Neural cell (in vitro differentiated cells): Measurements from ENCODE around the gene H6PD. TPM values are rescaled to one million over a fixed set of nuclear protein-coding genes. Genes with fewer than 3 reads are reported as not detected.

Source experiments
- H2AFZ ChIP-seq: fragments of 200-600, 300-800 bp; sonication (generic), shearing (Covaris generic); 2 replicates; pipeline ENCODE4 v1.6.0; 2014; ENCODE audit warnings: low read depth, mild to moderate bottlenecking, antibody characterized with exemption, low read length, moderate library complexity
- H3F3A ChIP-seq: fragments of 200-600 bp; shearing (Covaris generic); 2 replicates; pipeline ENCODE4 v1.6.1; 2016; ENCODE audit warnings: mild to moderate bottlenecking, moderate library complexity, mixed read lengths, antibody characterized with exemption, low read length; ENCODE audit not compliant: insufficient read depth, poor library complexity, severe bottlenecking
- H3K27ac ChIP-seq: fragments of 200-600, 300-800 bp; sonication (generic), shearing (Covaris generic); 2 replicates; pipeline ENCODE4 v1.5.1; 2014; ENCODE audit warnings: mild to moderate bottlenecking, low read length, moderate library complexity
- H3K27me3 ChIP-seq: fragments of 300-800, 200-600 bp; sonication (generic), shearing (Covaris generic); 2 replicates; pipeline ENCODE4 v1.6.0; 2014; ENCODE audit warnings: mild to moderate bottlenecking, low read depth, low read length, moderate library complexity; ENCODE audit not compliant: insufficient read depth
- H3K36me3 ChIP-seq: fragments of 300-800, 200-600 bp; sonication (generic), shearing (Covaris generic); 2 replicates; pipeline ENCODE4 v1.5.1; 2014; ENCODE audit warnings: mild to moderate bottlenecking, antibody characterized with exemption, low read length, moderate library complexity; ENCODE audit not compliant: insufficient read depth
- H3K4me2 ChIP-seq: fragments of 300-800, 200-600 bp; sonication (generic), shearing (Covaris generic); 2 replicates; pipeline ENCODE4 v1.6.0; 2014; ENCODE audit warnings: mild to moderate bottlenecking, low read length
- H3K4me3 ChIP-seq: fragments of 300-800, 200-600 bp; sonication (generic), shearing (Covaris generic); 2 replicates; pipeline ENCODE4 v1.5.1; 2014; ENCODE audit warnings: mild to moderate bottlenecking, low read length, moderate library complexity
- H3K79me2 ChIP-seq: fragments of 200-600 bp; shearing (Covaris generic); replicated peaks from 2 replicates; pipeline ENCODE4 v1.6.0; 2014; ENCODE audit warnings: mild to moderate bottlenecking, low read length, moderate library complexity; ENCODE audit not compliant: insufficient read depth
- H3K9ac ChIP-seq: fragments of 300-800, 200-600 bp; sonication (generic), shearing (Covaris generic); 2 replicates; pipeline ENCODE4 v1.6.1; 2016; ENCODE audit warnings: mild to moderate bottlenecking, low read length, mixed read lengths
- H3K9me2 ChIP-seq: fragments of 200-600 bp; shearing (Covaris generic); 2 replicates; pipeline ENCODE4 v1.6.1; 2016; ENCODE audit warnings: mild to moderate bottlenecking, low read length, mixed read lengths; ENCODE audit not compliant: insufficient read depth
- H3K9me3 ChIP-seq: fragments of 200-600, 300-800 bp; sonication (generic), shearing (Covaris generic); 2 replicates; pipeline ENCODE4 v1.6.1; 2016; ENCODE audit warnings: mild to moderate bottlenecking, mixed run types, low read length, moderate library complexity, mixed read lengths
- H4K20me1 ChIP-seq: fragments of 200-600 bp; shearing (Covaris generic); 2 replicates; pipeline ENCODE4 v1.6.1; 2016; ENCODE audit warnings: mild to moderate bottlenecking, mixed run types; ENCODE audit not compliant: insufficient read depth
- EP300 ChIP-seq: fragments of 450-650 bp; conservative IDR thresholded peaks from 2 replicates; pipeline ENCODE4 v1.6.1; 2014; ENCODE audit warnings: antibody characterized with exemption, mild to moderate bottlenecking, moderate library complexity; ENCODE audit not compliant: poor library complexity, severe bottlenecking
- EZH2 ChIP-seq: fragments of 200-600, 300-800 bp; shearing (Covaris generic), sonication (generic); IDR thresholded peaks from 2 replicates; pipeline ENCODE4 v1.6.1; 2014; ENCODE audit warnings: antibody characterized with exemption, low read length, borderline replicate concordance, mild to moderate bottlenecking; ENCODE audit not compliant: insufficient read depth, poor library complexity, severe bottlenecking
- MXI1 ChIP-seq: fragments of 450-650 bp; conservative IDR thresholded peaks from 2 replicates; pipeline ENCODE4 v1.6.1; 2014; ENCODE audit warnings: antibody characterized with exemption, mild to moderate bottlenecking; ENCODE audit not compliant: poor library complexity, severe bottlenecking
- POLR2AphosphoS5 ChIP-seq: IDR thresholded peaks from 2 replicates; pipeline ENCODE4 v1.6.1; 2012
- RAD21 ChIP-seq: fragments of 450-650 bp; conservative IDR thresholded peaks from 2 replicates; pipeline ENCODE4 v1.6.1; 2014; ENCODE audit warnings: antibody characterized with exemption, mild to moderate bottlenecking, moderate library complexity
- REST ChIP-seq: IDR thresholded peaks from 2 replicates; pipeline ENCODE4 v1.6.1; 2012; ENCODE audit warnings: borderline replicate concordance
- SMC3 ChIP-seq: fragments of 450-650 bp; conservative IDR thresholded peaks from 2 replicates; pipeline ENCODE4 v1.6.1; 2014; ENCODE audit warnings: antibody characterized with exemption, mild to moderate bottlenecking, moderate library complexity; ENCODE audit not compliant: poor library complexity
- TAF1 ChIP-seq: IDR thresholded peaks from 2 replicates; pipeline ENCODE4 v1.6.1; 2012; ENCODE audit warnings: low read depth
- polyA plus RNA-seq: library from polyadenylated mRNA; depleted of rRNA; stranded (reverse); fragments of >200 nt; gene quantifications from 2 replicates; pipeline ENCODE4 v1.2.3, GENCODE V29; 2014
- TF ChIP-seq, protein P1 (sequence below): fragments of 450-650 bp; IDR thresholded peaks from 2 replicates; pipeline ENCODE4 v1.5.1; 2014; ENCODE audit warnings: antibody characterized with exemption, mild to moderate bottlenecking, moderate library complexity; ENCODE audit not compliant: poor library complexity, severe bottlenecking

Gene H6PD
- polyA plus RNA-seq, 1 donor from 2014 or later = 4.6 TPM

GRCh38 chr1:9192578-9193232 is 41.9 kb upstream of the H6PD start:
- no peaks in the 10 kb centered on the region for H3K9me2 ChIP-seq
- H3K4me2 ChIP-seq = no peak overlapping the region
- TF ChIP-seq MXI1 = no peak
- no peak for TF ChIP-seq TAF1
- no peak for TF ChIP-seq REST
- TF ChIP-seq, protein P1, sequence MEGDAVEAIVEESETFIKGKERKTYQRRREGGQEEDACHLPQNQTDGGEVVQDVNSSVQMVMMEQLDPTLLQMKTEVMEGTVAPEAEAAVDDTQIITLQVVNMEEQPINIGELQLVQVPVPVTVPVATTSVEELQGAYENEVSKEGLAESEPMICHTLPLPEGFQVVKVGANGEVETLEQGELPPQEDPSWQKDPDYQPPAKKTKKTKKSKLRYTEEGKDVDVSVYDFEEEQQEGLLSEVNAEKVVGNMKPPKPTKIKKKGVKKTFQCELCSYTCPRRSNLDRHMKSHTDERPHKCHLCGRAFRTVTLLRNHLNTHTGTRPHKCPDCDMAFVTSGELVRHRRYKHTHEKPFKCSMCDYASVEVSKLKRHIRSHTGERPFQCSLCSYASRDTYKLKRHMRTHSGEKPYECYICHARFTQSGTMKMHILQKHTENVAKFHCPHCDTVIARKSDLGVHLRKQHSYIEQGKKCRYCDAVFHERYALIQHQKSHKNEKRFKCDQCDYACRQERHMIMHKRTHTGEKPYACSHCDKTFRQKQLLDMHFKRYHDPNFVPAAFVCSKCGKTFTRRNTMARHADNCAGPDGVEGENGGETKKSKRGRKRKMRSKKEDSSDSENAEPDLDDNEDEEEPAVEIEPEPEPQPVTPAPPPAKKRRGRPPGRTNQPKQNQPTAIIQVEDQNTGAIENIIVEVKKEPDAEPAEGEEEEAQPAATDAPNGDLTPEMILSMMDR = no peak
- H2AFZ ChIP-seq = no peak overlapping the region
- H4K20me1 ChIP-seq = no peaks in the 10 kb centered on the region
- H3K27ac ChIP-seq = no peak overlapping the region
- no peaks in the 10 kb centered on the region for H3K9me3 ChIP-seq
- H3K79me2 ChIP-seq = no peaks in the 10 kb centered on the region
- H3K36me3 ChIP-seq = no peaks in the 10 kb centered on the region
- H3K27me3 ChIP-seq = peaks cover 11% of the 10 kb centered on the region
- H3K9ac ChIP-seq = no peak overlapping the region
- H3F3A ChIP-seq = no peaks in the 10 kb centered on the region
- H3K4me3 ChIP-seq = no peak overlapping the region

DNA sequence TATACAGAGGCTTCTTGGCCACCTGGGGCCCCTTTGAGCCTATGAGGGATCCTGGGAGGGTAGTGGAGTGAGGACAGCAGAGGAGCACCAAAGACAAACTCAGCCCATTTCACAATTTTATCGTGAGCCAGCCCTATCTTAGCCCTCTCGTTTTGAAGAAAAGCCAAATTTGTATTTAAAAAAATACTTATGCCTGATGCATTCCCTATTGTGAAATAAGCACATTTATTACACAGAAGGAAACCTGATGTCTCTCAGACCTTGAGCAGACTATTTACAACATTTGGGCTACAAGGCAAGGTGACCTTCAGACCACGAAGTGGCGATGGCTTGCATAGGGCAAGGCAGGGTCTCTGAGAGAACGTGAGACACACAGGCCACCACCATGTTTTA is 41.3 kb upstream of the H6PD start:
- no peak overlapping the region for H3K4me3 ChIP-seq

GRCh38 chr1:9194024-9194423 is 40.5 kb upstream of the H6PD start:
- Histone ChIP-seq H3K9ac (no peak overlapping the region), H3K9me2 (no peaks in the 10 kb centered on the region), H3K4me3 (no peak overlapping the region), H3K9me3 (no peaks in the 10 kb centered on the region), H3K4me2 (no peak overlapping the region), H3K27me3 (peaks cover 22% of the 10 kb centered on the region), H4K20me1 (no peaks in the 10 kb centered on the region), H3K36me3 (no peaks in the 10 kb centered on the region), H3K27ac (no peak overlapping the region), H3K79me2 (no peaks in the 10 kb centered on the region), H2AFZ (no peak overlapping the region), H3F3A (no peaks in the 10 kb centered on the region)
- TF ChIP-seq EZH2 = no peak
- no peak for TF ChIP-seq TAF1
- no peak for TF ChIP-seq SMC3
- TF ChIP-seq EP300 = no peak
- TF ChIP-seq, protein P1 = no peak
- TF ChIP-seq RAD21 = no peak
- no peak for TF ChIP-seq POLR2AphosphoS5
- TF ChIP-seq MXI1 = no peak
- no peak for TF ChIP-seq REST

More for the DNA sequence above, 41.3 kb upstream of the H6PD start:
- no peaks in the 10 kb centered on the region for H3K9me2 ChIP-seq
- no peaks in the 10 kb centered on the region for H3F3A ChIP-seq
- no peaks in the 10 kb centered on the region for H3K36me3 ChIP-seq
- no peaks in the 10 kb centered on the region for H3K79me2 ChIP-seq
- H3K4me2 ChIP-seq = no peak overlapping the region
- H3K9me3 ChIP-seq = no peaks in the 10 kb centered on the region
- H3K27ac ChIP-seq = no peak overlapping the region
- TF ChIP-seq POLR2AphosphoS5 (no peak), SMC3 (no peak)
- H3K9ac ChIP-seq = no peak overlapping the region
- H4K20me1 ChIP-seq = no peaks in the 10 kb centered on the region
- H2AFZ ChIP-seq = no peak overlapping the region
- peaks cover 16% of the 10 kb centered on the region for H3K27me3 ChIP-seq
